ENCODE data around the gene PEF1. TPM values are rescaled to one million over a fixed set of nuclear protein-coding genes. Genes with fewer than 3 reads are reported as not detected.

Gene PEF1
- total and polyA plus RNA-seq, 2 experiments from 2014 or later: 22.3 to 68.5 TPM

- TF ChIP-seq STAT1 (IDR thresholded peaks at IDR 0.05; ENCODE audit: unreplicated experiment) (no peak), ZNF331 (CRISPR knock-in tag; IDR thresholded peaks at IDR 0.05; ENCODE audit: low read depth) (no peak), EZH2phosphoT487 (IDR thresholded peaks at IDR 0.05; ENCODE audit: unreplicated experiment) (no peak), NANOG (IDR thresholded peaks at IDR 0.05; ENCODE audit: borderline replicate concordance) (no peak)
- TF ChIP-seq, protein P1, sequence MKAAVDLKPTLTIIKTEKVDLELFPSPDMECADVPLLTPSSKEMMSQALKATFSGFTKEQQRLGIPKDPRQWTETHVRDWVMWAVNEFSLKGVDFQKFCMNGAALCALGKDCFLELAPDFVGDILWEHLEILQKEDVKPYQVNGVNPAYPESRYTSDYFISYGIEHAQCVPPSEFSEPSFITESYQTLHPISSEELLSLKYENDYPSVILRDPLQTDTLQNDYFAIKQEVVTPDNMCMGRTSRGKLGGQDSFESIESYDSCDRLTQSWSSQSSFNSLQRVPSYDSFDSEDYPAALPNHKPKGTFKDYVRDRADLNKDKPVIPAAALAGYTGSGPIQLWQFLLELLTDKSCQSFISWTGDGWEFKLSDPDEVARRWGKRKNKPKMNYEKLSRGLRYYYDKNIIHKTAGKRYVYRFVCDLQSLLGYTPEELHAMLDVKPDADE (IDR thresholded peaks at IDR 0.05): no peak
- TF ChIP-seq, protein P2, sequence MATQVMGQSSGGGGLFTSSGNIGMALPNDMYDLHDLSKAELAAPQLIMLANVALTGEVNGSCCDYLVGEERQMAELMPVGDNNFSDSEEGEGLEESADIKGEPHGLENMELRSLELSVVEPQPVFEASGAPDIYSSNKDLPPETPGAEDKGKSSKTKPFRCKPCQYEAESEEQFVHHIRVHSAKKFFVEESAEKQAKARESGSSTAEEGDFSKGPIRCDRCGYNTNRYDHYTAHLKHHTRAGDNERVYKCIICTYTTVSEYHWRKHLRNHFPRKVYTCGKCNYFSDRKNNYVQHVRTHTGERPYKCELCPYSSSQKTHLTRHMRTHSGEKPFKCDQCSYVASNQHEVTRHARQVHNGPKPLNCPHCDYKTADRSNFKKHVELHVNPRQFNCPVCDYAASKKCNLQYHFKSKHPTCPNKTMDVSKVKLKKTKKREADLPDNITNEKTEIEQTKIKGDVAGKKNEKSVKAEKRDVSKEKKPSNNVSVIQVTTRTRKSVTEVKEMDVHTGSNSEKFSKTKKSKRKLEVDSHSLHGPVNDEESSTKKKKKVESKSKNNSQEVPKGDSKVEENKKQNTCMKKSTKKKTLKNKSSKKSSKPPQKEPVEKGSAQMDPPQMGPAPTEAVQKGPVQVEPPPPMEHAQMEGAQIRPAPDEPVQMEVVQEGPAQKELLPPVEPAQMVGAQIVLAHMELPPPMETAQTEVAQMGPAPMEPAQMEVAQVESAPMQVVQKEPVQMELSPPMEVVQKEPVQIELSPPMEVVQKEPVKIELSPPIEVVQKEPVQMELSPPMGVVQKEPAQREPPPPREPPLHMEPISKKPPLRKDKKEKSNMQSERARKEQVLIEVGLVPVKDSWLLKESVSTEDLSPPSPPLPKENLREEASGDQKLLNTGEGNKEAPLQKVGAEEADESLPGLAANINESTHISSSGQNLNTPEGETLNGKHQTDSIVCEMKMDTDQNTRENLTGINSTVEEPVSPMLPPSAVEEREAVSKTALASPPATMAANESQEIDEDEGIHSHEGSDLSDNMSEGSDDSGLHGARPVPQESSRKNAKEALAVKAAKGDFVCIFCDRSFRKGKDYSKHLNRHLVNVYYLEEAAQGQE (IDR thresholded peaks at IDR 0.05; ENCODE audit: unreplicated experiment): no peak
Observed at GRCh38 chr1:31617218-31617915, 27.3 kb downstream of the PEF1 start, which contains the start of gene HCRTR1 (continued).

- ATAC-seq (no peak), DNase-seq (ENCODE audit: low spot score) (no peak)
- no peak overlapping the region for H3K27ac Mint-ChIP-seq
- H3K9me2 ChIP-seq (ENCODE audit: insufficient read depth): no peaks in the 10 kb centered on the region
- no peak overlapping the region for H3K27ac ChIP-seq (ENCODE audit: low read depth)
- no peaks in the 10 kb centered on the region for H3K9me3 Mint-ChIP-seq
- TF ChIP-seq, protein P1 (IDR thresholded peaks at IDR 0.05): no peak
- TF ChIP-seq CREB1 (CRISPR knock-in tag; IDR thresholded peaks at IDR 0.05; ENCODE audit: low read depth): no peak
- TF ChIP-seq POLR2AphosphoS5 (IDR thresholded peaks at IDR 0.05; ENCODE audit: low read depth): no peak
- no peak for TF ChIP-seq STAT1 (IDR thresholded peaks at IDR 0.05; ENCODE audit: unreplicated experiment)
- H3K27me3 ChIP-seq (ENCODE audit: insufficient read depth): peaks cover 25% of the 10 kb centered on the region
- H3K4me1 Mint-ChIP-seq: peaks cover 9% of the 10 kb centered on the region
- no peak overlapping the region for H2AFZ ChIP-seq
- no peaks in the 10 kb centered on the region for H3K36me3 ChIP-seq (ENCODE audit: insufficient read depth)
- H3K4me3 Mint-ChIP-seq: no peak overlapping the region
- H3K4me3 ChIP-seq: no peak overlapping the region
- no peak overlapping the region for H3K4me2 ChIP-seq
- peaks cover 19% of the 10 kb centered on the region for H3K27me3 Mint-ChIP-seq (ENCODE audit: insufficient read depth, low read depth, poor library complexity)
- no peaks in the 10 kb centered on the region for H3F3A ChIP-seq (replicated peaks; ENCODE audit: low read depth)
- no peaks in the 10 kb centered on the region for H3K4me1 ChIP-seq (ENCODE audit: insufficient read depth)
- no peaks in the 10 kb centered on the region for H3K36me3 Mint-ChIP-seq (ENCODE audit: low read depth)
- H3K79me2 ChIP-seq (replicated peaks; ENCODE audit: insufficient read depth): no peaks in the 10 kb centered on the region
- H4K20me1 ChIP-seq (replicated peaks; ENCODE audit: insufficient read depth): no peaks in the 10 kb centered on the region
Observed at GRCh38 chr1:31615939-31616338, 28.7 kb downstream of the PEF1 start.

All from GM23338 (cell line).